ENCODE measurements around the gene TRMT61B.

DNA sequence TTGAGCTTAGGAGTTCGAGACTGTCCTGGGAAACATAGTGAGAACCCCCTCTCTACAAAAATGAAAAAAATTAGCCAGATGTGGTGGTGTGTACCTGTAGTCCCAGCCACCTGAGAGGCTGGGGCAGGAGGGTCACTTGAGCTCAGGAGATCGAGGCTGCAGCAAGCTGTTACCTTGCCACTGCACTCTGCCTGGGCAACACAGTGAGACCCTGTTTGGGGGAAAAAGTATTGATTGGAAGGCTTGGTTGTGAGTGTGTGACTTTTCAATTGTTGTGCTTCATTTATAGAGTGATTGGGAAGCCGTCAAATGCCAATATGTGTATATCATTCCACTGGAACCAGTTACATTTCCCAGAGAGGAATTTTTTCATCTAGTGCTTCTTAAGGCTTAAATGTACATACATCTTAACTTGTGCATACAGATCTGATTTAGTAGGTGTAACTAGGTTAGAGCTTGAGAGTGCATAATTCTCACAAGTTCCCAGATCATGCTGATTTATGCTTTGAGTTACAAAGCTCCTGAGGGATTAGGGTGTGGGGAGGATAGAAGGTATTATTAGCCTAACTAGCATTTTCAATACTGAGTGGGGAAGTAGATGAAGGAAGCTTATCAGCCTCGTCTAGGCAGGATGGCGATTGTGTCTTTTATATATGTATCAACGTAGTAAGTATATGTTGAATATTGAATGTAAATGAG lies 39.7 kb upstream of the TRMT61B start:
- TF ChIP-seq, protein P1, sequence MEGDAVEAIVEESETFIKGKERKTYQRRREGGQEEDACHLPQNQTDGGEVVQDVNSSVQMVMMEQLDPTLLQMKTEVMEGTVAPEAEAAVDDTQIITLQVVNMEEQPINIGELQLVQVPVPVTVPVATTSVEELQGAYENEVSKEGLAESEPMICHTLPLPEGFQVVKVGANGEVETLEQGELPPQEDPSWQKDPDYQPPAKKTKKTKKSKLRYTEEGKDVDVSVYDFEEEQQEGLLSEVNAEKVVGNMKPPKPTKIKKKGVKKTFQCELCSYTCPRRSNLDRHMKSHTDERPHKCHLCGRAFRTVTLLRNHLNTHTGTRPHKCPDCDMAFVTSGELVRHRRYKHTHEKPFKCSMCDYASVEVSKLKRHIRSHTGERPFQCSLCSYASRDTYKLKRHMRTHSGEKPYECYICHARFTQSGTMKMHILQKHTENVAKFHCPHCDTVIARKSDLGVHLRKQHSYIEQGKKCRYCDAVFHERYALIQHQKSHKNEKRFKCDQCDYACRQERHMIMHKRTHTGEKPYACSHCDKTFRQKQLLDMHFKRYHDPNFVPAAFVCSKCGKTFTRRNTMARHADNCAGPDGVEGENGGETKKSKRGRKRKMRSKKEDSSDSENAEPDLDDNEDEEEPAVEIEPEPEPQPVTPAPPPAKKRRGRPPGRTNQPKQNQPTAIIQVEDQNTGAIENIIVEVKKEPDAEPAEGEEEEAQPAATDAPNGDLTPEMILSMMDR (conservative IDR thresholded peaks at IDR 0.05; ENCODE audit: low read depth in 2 of 2): no peak
- TF ChIP-seq POLR2AphosphoS5 (IDR thresholded peaks at IDR 0.05; ENCODE audit: low read depth) (no peak), EZH2 (IDR thresholded peaks at IDR 0.05; ENCODE audit: low read depth, unreplicated experiment) (no peak), EZH2phosphoT487 (IDR thresholded peaks at IDR 0.05; ENCODE audit: unreplicated experiment) (no peak)
- TF ChIP-seq, protein P2, sequence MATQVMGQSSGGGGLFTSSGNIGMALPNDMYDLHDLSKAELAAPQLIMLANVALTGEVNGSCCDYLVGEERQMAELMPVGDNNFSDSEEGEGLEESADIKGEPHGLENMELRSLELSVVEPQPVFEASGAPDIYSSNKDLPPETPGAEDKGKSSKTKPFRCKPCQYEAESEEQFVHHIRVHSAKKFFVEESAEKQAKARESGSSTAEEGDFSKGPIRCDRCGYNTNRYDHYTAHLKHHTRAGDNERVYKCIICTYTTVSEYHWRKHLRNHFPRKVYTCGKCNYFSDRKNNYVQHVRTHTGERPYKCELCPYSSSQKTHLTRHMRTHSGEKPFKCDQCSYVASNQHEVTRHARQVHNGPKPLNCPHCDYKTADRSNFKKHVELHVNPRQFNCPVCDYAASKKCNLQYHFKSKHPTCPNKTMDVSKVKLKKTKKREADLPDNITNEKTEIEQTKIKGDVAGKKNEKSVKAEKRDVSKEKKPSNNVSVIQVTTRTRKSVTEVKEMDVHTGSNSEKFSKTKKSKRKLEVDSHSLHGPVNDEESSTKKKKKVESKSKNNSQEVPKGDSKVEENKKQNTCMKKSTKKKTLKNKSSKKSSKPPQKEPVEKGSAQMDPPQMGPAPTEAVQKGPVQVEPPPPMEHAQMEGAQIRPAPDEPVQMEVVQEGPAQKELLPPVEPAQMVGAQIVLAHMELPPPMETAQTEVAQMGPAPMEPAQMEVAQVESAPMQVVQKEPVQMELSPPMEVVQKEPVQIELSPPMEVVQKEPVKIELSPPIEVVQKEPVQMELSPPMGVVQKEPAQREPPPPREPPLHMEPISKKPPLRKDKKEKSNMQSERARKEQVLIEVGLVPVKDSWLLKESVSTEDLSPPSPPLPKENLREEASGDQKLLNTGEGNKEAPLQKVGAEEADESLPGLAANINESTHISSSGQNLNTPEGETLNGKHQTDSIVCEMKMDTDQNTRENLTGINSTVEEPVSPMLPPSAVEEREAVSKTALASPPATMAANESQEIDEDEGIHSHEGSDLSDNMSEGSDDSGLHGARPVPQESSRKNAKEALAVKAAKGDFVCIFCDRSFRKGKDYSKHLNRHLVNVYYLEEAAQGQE (IDR thresholded peaks at IDR 0.05; ENCODE audit: unreplicated experiment): no peak
- TF ChIP-seq, protein P3, sequence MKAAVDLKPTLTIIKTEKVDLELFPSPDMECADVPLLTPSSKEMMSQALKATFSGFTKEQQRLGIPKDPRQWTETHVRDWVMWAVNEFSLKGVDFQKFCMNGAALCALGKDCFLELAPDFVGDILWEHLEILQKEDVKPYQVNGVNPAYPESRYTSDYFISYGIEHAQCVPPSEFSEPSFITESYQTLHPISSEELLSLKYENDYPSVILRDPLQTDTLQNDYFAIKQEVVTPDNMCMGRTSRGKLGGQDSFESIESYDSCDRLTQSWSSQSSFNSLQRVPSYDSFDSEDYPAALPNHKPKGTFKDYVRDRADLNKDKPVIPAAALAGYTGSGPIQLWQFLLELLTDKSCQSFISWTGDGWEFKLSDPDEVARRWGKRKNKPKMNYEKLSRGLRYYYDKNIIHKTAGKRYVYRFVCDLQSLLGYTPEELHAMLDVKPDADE (IDR thresholded peaks at IDR 0.05): no peak
